Activated CD4-positive, alpha-beta T cell treated with anti-CD3 and anti-CD28 coated beads, Interleukin-2, amount 50 U/mL, for 24 hours (primary cell): ENCODE data around the gene TFPI.

ENCODE experiments used
- DNase-seq, 2 donors: peaks; one replicate each; pipeline ENCODE4 v3.0.0-alpha.2; 2020; ENCODE audit warnings: low read depth in 1 of 2, low spot score in 1 of 2

TFPI gene

DNA sequence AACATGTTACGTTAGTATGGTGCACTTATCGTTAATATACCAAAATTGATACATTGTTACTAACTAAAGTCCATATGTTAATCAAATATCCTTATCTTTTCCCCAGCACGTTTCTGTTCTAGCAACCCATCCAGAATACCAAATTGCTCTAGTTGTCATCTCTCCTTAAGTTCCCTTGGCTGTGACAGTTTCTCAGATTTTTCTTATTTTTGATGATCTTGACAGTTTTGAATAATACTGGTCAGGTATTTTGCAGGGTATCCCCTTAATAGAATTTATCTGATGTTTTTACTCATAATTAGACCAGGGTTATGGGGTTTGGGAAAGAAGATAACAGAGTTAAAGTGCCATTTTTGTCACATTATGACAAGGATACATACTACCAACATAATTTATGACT, 47.8 kb downstream of the TFPI start:
- no peak for DNase-seq

DNA sequence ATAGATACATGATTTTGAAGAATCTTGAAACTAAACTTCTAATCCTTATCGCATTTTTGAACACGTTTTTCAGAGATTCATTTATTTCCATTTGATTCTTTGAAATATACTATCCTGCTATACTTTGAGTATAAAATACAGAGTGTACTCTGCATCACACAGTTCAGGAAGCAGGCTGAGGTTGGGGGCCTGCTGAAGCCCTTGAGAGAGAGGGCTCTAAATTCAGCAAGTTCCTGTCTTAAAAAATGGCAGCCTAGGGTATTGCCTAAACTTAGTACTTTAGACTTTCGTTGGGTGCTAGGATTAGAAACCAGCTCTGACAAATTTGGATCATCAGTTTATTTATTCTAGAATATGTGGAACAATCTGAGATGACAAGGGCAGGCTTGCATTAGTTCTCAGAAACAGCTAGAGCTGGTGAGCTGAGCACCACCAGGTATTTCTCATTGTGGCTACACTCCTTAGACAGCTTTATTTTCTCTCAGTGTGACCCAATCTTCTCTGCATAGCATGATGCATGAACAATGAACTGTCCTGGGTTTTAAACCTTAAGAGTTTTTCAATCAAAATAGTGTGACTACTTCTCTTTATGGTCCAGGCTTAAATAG, 49.1 kb downstream of the TFPI start:
- DNase-seq = no peak

DNA sequence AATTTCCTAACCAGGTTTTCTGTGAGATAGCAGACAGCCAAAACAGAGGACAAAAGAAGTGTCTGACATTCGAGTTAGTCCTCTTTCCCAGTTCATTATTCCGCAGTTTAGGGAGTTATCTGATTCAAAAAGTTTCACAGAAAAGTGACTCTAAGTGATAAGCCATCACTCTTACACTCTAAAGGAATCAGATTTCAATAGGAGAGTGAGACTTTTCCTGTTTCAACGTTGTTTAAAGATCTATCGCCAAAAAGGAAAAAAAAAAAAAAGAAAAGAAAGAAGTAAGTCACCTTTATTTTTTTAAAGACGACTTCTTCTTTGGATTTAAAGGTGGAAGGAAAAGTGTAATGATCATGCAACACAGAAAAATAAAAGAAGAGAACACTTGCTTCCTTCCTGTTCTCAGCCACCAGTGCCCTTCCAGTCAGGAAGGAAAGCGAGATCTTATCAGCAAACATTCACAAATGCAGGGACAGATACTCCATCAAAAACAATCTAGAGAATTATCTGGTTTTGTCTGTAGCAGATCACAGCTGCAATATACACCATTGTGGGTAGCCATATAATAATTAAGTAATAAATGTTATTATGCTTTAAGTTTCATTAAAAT, 49.8 kb downstream of the TFPI start:
- DNase-seq = no peak

DNA sequence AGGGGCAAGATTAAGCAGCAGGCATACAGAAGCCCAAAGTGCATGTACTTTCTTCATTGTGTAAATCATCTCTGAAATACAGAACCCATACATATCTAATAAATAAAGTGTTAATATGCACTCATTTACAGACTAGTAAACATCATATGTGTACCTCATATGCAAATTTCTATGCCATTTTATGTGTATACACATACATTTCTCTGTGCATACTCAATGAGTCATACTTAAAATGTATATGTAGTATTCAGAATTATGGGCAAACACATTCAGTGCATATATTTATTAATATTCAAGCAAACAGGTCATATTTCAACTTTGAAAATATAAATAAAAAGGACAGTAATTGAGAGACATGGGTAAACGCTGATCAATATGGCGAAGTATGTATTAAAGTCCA, 50.5 kb downstream of the TFPI start:
- DNase-seq = no peak

DNA sequence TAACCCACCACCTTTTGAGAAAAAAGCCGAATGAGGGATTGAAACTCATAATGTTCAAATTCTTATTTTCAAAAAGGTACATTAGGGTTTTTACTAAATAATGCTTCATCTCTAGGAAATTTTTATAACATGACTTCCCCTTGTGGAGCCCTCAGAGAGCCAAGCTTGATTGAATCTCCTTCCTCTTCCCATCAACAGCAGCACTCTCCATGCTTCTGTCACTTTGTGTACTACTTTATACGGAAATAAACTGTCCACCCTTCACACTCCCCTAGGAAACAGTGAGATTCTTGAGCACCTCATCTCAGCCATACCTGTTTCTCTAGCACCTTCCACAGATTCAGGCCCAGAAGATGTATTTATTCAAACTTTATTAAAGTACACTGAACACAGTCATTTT, 51.8 kb downstream of the TFPI start:
- no peak for DNase-seq

DNA sequence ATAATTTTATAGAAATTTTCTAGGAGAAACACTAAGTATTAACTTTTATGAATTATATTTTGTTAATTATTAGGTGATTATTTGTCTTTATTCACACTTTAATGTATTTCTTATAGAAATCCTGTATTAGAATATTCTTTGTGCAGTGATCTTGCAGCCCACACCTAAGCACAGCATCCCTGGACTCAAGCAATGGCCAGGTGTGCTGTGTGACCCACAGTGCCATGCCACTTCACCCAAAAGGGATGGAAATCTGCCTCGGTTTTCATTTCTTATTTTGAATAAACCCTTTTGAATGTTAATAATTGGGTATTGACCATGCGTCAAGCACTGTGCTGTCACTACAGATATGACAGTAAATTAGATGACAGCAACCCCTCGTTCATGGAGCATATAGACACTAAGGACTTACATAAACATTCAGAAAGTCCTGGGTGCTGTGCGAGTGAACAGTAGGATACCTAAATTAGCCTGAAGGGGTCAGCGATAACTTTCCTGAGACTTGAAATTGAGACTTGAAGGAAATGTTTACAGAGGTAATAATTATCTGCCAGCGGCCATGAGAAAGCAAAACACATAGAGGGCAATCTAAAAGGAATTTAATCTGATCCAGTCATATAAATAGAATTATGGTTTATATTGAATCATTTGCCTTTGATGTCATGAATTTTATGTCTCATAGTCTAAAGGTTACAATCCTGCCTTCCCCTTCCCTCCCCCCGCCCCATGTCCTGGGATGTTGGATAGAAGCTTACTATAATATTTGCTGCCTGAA, 53.5 kb downstream of the TFPI start:
- no peak for DNase-seq

DNA sequence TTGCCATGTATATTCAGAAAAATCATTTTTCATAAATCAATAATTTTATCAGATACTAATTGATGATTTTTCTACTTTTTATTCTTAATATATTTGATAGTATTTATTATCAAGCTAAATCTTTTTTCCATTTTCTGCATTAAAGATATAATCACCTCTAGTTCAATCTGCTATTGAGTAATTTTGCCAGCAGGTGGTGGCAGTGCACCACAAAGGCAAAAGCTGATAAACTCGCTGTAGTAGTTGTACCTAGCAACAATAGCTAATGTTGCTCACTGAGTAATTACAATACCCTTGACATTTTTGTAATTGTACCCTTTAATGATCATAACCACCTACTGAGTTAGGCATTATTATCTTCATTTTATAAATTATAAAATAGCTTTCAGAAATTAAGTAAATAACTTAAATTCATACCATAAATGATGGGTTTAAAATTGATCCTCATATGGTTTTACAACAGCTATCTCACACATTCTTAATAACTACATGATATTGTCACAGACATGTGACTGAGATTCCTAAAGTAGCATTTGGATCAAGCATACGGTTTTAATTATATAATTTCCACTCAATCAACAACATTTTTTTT, 54.2 kb downstream of the TFPI start:
- peak in 1 of 2 donors; percentile 11 for DNase-seq

DNA sequence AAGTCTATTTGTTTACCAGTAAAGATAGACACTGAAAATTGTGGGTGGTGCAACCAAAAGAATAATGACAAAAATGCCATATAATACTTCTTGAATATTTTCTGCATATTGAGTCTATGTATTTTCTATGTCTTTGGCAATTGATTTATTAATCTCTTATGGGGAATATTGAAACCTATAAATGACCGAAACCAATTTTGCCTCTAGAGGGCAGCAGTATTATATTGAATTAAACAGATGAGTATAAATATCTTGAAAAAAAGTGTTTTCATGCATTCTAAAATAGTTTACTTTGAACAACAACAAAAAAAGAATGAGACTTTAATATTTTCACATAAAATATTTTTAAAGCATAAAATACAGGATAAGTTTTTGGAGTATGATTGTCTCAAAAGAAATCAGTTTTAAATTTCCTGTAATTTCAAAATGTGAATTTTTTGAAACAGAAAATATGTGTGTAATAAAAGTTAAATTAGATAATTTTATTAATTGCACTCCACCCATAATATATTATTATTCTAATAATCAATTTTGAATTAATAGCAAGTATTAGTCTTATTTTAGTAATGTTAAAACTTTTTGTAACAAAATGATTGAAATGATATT, 56.3 kb downstream of the TFPI start:
- no peak for DNase-seq

DNA sequence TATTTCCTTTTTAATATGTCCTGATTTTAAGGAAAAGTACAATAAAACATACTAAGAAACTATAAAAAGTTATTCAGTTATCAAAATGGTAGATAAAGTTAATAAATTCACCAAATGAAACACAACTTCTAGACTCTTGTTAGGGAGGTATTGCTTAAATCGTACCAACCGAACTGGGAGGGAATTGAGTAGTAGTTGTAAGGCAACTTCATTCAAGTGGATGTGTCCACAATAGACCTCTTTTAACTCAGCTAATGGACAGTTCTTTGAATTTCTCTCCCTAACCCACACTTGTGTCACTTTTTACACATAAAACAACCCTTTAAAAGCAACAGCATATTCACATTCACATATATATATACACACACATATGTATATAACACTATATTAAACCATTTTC, 57.1 kb downstream of the TFPI start:
- DNase-seq = no peak

DNA sequence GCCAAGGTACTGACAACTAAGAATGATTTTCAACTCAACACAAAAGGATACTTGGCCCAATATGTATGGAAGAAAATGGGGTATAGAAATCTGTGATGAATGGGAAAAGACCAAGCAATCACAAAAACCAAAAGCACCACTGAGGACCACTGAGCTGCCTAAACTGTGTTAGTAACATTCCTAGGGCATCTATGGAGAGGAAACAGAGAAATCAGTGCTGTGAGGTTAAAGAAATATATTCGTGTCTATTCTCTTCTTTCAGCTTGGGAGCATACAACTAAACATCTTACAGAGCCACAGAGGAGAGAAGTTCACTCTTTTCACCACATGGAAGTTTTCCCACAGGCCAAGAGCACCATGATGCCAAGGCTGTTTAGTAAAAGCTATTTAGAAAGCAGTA, 58.9 kb downstream of the TFPI start:
- DNase-seq = no peak

DNA sequence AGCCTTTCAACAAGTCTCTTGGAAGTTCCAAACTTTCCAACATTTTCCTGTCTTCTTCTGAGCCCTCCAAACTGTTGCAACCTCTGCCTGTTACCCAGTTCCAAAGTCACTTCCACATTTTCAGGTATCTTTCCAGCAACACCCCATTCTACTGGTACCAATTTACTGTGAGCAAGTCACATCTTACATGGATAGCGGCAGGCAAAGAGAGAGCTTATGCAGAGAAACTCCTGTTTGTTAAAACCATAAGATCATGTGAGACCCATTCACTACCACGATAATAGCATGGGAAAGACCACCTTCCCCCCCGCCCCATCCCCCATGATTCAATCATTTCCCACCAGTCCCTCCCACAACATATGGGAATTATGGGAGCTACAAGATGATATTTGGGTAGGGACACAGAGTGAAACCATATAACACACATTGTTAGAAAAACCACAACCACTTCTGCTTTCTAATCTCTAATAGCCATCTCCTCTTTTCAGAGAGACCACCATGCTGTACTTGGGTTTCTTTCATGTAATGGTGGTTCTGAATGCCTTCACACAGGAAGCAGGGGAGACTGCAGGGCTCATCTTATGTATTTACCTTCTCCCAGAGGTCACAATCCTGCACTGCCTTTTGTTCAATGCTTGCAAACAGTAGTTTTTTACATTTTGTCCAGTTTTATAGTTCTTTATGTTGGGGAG, 60.2 kb downstream of the TFPI start:
- DNase-seq = no peak

DNA sequence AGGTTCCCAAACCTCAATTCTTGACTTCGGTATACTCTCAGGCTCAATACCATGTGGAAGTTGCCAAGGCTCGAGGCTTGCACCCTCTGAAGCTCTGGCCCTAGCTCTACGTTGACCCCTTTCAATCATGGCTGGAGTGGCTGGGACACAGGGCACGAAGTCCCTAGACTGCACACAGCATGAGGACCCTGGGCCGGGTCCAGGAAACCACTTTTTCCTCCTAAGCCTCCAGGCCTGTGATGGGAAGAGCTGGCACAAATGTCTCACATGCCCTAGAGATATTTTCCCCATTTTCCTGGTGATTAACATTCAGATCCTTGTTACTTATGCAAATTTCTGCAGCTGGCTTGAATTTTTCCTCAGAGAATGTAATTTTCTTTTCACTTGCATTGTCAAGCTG, 61.1 kb downstream of the TFPI start:
- DNase-seq = no peak

DNA sequence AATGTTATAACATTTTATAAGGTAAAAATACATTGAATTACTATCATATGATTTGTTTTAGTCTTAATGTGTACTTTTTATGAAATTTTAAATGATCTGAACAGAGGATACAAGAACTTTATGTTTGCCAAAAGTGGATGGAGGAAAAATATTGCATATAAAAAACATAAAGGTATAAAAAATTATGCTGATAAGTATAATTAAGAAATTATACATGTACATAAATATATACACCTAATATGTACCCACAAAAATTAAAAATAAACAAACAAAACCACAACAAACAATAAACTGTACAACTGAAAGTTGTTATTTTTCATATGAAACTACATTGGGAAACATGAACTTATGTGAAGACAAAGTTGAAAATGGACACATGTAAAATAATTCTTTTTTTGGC, 68.0 kb downstream of the TFPI start:
- DNase-seq = no peak

DNA sequence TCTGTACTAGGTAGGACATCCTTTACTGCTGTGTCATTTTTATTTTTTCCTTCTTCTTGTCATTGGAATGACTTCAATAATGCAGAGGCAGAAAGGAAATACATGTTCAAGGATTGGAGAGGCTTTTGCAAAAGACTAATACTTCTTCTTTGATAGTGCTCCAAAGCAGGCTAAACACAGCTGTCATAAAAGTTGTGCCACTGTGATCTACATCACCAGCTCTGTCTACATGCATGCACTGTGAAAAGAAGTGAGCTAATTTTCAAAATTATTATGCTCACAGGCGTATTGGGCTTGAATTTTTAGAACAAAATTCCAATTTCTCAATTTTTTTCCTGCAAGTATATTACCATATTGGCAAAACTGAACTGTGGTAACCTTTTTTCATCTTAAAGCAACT, 68.7 kb downstream of the TFPI start:
- DNase-seq = no peak

DNA sequence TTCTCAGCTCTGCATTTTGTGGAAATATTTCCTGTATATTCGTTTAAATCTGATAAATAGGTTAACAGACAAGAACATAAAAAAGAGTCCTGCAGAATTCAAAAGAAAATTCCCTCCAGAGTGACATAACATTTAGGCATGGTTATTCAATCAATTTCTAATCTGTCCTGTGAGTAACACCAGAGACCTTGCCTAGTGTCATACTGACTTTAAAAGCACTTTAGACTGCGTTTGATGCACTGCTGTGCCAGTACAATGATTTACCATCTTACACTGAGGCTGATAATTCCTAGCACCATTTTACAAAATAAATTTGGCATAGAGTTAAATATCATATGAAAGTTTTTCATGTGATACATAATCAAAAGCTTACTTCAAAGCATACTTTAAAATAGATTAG, 70.7 kb downstream of the TFPI start:
- no peak for DNase-seq

DNA sequence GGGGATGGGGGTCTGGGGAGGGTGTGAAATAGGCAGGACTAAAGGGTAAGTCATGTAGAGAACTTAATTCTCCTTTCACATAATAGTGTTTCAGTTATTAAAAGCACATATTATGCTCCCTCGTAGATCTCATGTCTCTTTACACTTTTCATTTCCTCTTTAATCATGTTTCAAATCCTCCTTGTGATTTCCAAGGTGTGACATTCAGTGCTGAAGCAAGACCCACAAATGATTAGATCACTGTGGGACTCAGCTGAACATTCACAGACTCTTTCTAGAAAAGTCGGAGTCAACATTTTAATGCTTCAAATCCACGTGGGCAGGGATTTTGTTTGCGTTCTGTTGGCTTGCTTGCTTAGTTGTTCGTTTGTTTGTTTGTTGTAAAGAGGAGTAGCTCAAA, 71.4 kb downstream of the TFPI start:
- no peak for DNase-seq

DNA sequence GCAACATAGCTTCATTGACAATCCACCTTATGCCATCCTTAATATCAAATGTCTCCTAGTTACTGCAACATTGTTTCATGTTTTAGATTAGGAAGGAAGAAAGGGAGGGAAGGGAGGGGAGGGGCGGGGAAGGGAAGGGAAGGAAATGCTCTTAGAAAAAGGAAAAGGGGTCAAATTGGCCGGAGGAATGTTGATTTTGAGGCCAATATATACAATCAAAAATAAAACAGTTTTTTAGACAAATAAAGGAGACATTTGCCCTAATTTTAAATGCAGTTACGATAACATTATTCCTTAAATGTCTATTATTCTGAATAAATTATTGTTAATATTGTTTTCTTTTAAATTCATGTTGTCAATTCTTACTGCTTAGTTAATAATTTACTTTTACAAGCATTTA, 72.7 kb downstream of the TFPI start:
- DNase-seq = no peak

DNA sequence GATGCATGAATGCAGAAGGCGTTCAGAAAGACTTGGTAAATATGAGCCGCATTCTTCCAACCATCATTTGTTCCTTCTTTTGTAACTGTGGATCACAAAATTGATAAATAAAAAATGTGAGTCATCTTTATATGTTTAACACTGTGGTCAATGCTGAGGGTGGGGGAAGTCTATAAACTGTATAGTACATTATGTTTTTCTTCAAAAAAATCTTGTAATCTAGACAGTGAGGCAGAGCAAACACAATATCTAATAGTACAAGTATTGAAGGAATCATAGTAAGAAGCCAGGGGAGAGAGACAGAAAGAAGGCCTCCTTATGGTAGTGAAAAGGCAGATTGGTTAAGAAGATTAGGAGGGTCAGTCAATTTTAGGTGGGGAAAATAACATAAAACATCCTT, 75.5 kb downstream of the TFPI start:
- no peak for DNase-seq

DNA sequence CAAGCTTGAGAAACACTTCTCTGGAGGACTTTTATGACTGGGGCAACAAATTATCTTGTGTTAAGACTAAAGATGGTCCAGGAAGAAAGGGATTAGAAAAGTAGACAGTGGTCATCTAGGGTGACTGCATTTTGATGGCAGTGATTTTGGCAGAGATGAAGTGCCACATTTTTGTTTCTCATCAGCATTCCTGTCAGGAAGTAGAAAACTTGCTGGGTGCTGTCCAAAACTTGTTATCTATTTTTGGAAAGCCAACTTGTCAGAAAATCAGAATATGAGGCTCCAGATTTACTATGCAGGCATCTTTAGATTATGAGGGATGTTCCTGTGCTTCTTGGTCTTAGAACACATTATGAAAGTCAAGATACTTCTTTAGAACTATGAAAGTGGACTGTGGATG, 77.2 kb downstream of the TFPI start:
- no peak for DNase-seq

DNA sequence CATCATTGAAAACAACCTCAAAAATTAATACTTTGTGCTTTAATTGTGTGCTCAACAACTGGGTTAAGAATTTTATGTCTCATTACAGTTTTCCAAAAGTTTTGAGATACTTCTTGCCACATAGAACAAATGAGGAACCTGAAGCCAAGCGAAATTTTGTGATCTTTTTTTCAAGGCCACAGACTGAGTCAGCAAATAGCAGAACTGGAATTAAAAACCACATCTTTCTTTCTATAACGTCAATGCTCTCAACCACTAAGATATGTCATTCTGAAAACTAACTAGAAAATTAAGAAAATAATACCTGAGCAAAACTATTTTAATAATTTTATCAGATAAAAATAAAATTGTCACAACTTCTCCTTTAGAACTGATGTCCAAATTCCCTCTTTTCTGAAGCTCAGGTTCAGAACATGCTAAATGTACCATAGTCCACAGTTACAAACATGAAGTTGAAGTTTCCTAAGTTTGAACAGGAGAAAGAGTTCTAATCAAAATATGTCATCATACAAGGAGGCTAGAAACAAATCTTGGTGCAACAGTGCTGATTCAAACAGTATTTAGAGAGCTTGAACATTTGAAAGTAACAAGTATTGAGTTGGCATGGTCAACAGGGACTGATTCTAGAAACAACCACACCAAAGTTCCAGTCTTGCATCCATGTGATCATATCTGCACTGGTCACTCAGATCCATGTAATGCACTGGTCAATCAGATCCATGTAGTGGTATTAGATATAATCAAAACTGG, 78.6 kb downstream of the TFPI start:
- no peak for DNase-seq

DNA sequence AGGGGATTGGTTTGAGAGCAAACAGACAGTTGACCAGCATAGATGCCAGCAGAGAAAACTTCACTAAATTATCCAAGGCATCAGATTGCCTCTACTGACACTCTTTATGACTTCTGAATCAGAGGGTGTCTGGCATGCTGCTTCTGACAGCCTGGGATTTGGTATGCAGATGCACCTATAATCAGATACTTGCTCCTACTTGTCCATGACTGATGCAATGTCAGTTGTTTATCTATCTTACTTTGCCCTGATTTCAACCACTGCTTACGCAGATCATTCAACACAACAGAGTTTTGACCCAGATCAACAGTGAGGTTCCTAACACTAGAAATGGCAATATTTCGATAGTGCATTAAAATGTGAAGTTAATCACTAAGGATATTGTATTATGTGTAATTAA, 83.5 kb downstream of the TFPI start:
- DNase-seq = no peak
